CD4-positive, alpha-beta memory T cell (primary cell): ENCODE data around the gene LPAR3. TPM values are rescaled to one million over a fixed set of nuclear protein-coding genes. Genes with fewer than 3 reads are reported as not detected.
A peak's percentile ranks its signal among the peaks of the same experiment; 100 is the strongest.

Experiments used
- CTCF ChIA-PET: fragments of 350-600 bp; sonication (Branson Sonifier 250); formaldehyde crosslinking; loops from one replicate; lab custom pipeline; 2021; ENCODE audit warnings: inconsistent platforms; ENCODE audit not compliant: partially characterized antibody; lab: Charles Lee
- POLR2A ChIA-PET: fragments of 350-600 bp; sonication (Branson Sonifier 250); formaldehyde crosslinking; loops from one replicate; lab custom pipeline; 2021; ENCODE audit not compliant: partially characterized antibody; lab: Charles Lee
- DNase-seq, 5 donors: peaks; one replicate each; pipeline versions ENCODE4 v3.0.0 to v3.0.0-alpha.2; 2020 to 2022; ENCODE audit warnings: mixed read lengths in 1 of 5
- H3K27ac ChIP-seq: one replicate; pipeline ENCODE4 v1.7.0; 2013; ENCODE audit warnings: low read depth, low read length
- H3K27me3 ChIP-seq: 2 replicates; pipeline ENCODE4 v1.7.0; 2013; ENCODE audit warnings: mild to moderate bottlenecking, low read length, moderate library complexity; ENCODE audit not compliant: insufficient read depth
- H3K36me3 ChIP-seq: 2 replicates; pipeline ENCODE4 v1.7.0; 2013; ENCODE audit warnings: mild to moderate bottlenecking, low read length, moderate library complexity; ENCODE audit not compliant: insufficient read depth
- H3K4me1 ChIP-seq: 2 replicates; pipeline ENCODE4 v1.7.0; 2013; ENCODE audit warnings: mild to moderate bottlenecking, low read length, moderate library complexity; ENCODE audit not compliant: insufficient read depth
- H3K4me3 ChIP-seq, 2 donors: one replicate each; pipeline ENCODE4 v1.7.0; 2013; ENCODE audit warnings: low read length in 2 of 2, mild to moderate bottlenecking in 1 of 2
- H3K9me3 ChIP-seq, 2 donors: one replicate each; pipeline ENCODE4 v1.7.0; 2013; ENCODE audit warnings: low read length in 2 of 2, control low read depth in 1 of 2; ENCODE audit not compliant: control insufficient read depth in 1 of 2
- H3K27ac Mint-ChIP-seq, 7 donors: one replicate each; pipeline ENCODE4 v1.8.0; 2020 to 2021; ENCODE audit warnings: mixed read lengths in 7 of 7, mild to moderate bottlenecking in 6 of 7, inconsistent platforms in 3 of 7, moderate library complexity in 3 of 7
- H3K27me3 Mint-ChIP-seq, 2 donors: one replicate each; pipeline ENCODE4 v1.8.0; 2020 to 2021; ENCODE audit warnings: mixed read lengths in 2 of 2
- H3K36me3 Mint-ChIP-seq, 2 donors: one replicate each; pipeline ENCODE4 v1.8.0; 2020 to 2021; ENCODE audit warnings: mixed read lengths in 2 of 2, inconsistent platforms in 1 of 2, mild to moderate bottlenecking in 1 of 2
- H3K4me1 Mint-ChIP-seq, 4 donors: one replicate each; pipeline ENCODE4 v1.8.0; 2020 to 2021; ENCODE audit warnings: mixed read lengths in 4 of 4, mild to moderate bottlenecking in 1 of 4
- H3K4me3 Mint-ChIP-seq, 8 donors: one replicate each; pipeline ENCODE4 v1.8.0; 2020 to 2021; ENCODE audit warnings: mixed read lengths in 8 of 8, mild to moderate bottlenecking in 7 of 8, moderate library complexity in 6 of 8, inconsistent platforms in 3 of 8
- H3K9me3 Mint-ChIP-seq, 8 donors: one replicate each; pipeline ENCODE4 v1.8.0; 2020 to 2021; ENCODE audit warnings: mixed read lengths in 8 of 8, mild to moderate bottlenecking in 5 of 8, inconsistent platforms in 3 of 8, moderate library complexity in 1 of 8
- intact Hi-C: fragments of 100-400 bp; cut with micrococcal nuclease; formaldehyde crosslinking; loops from one replicate; pipeline ENCODE4 v1.15.1; 2023
- polyA plus RNA-seq, 2 donors: library from polyadenylated mRNA; unstranded; fragments of 300-500 nt; fragmentation: Illumina TruSeq; gene quantifications; one replicate each; pipeline ENCODE4 v1.2.3, GENCODE V29; 2021
- total RNA-seq, 2 experiments: library from RNA; stranded (reverse); gene quantifications; one replicate each; pipeline ENCODE4 v1.2.3, GENCODE V29; 2021

LPAR3 gene
- total and polyA plus RNA-seq, 4 experiments from 2014 or later, result 2.4 to 4.1 (median 3.1) TPM

GRCh38 chr1:84795966-84796600, 96.9 kb downstream of the LPAR3 start:
- CTCF ChIA-PET, result interaction anchor here (2.3 kb wide), 1 partner anchor 14 kb away, joined by 12 read pairs; no protein-coding TSS in a partner anchor
- no peaks in the 10 kb centered on the region for H3K4me1 ChIP-seq

DNA sequence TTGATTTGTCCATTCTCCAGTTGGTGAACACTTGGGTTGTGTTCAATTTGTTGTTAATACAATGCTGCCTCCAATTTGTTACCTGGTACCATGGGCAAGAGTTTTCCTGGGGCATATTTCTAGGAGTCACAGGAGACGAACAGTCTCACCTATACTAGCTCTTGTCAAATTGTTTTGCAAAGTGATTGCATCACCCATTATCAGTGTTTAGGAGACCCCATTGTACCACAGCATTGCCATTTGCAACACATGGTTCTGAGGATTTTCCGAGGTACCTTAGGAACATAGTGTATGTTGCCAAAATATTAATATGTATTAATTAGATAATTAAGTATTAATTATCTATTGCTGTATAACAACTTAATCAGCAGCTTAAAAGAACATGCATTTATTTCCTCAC, 97.8 kb downstream of the LPAR3 start:
- Histone ChIP-seq H3K27ac (no peak overlapping the region), H3K9me3 (no peaks in the 10 kb centered on the region), H3K27me3 (no peaks in the 10 kb centered on the region), H3K4me1 (no peaks in the 10 kb centered on the region), H3K36me3 (no peaks in the 10 kb centered on the region), H3K4me3 (no peak overlapping the region)
- ChIA-PET POLR2A (no interaction called here), CTCF (interaction anchor here (2.3 kb wide), 1 partner anchor 13 kb away, joined by 12 read pairs; no protein-coding TSS in a partner anchor)
- no peak for DNase-seq
- Mint-ChIP-seq H3K27me3 (peaks cover 0 to 4% of the 10 kb centered on the region in 2 donors), H3K36me3 (peaks cover 0 to 3% of the 10 kb centered on the region in 2 donors), H3K4me1 (no peaks in the 10 kb centered on the region), H3K4me3 (no peak overlapping the region), H3K9me3 (peaks cover 0 to 12% (median 5%) of the 10 kb centered on the region in 8 donors), H3K27ac (no peak overlapping the region)
- intact Hi-C loops, result no loop called here

More at GRCh38 chr1:84795966-84796600, 96.9 kb downstream of the LPAR3 start:
- no peak overlapping the region for H3K27ac Mint-ChIP-seq
- H3K36me3 Mint-ChIP-seq, result peaks cover 0 to 3% of the 10 kb centered on the region in 2 donors
- H3K9me3 Mint-ChIP-seq, result peaks cover 0 to 12% (median 5%) of the 10 kb centered on the region in 8 donors
- Histone ChIP-seq H3K36me3 (no peaks in the 10 kb centered on the region), H3K27me3 (no peaks in the 10 kb centered on the region), H3K4me3 (no peak overlapping the region), H3K27ac (no peak overlapping the region), H3K9me3 (no peaks in the 10 kb centered on the region)
- peaks cover 0 to 6% of the 10 kb centered on the region in 2 donors for H3K27me3 Mint-ChIP-seq
- no peak for DNase-seq
- no peak overlapping the region for H3K4me3 Mint-ChIP-seq
- intact Hi-C loops, result no loop called here
- H3K4me1 Mint-ChIP-seq, result no peaks in the 10 kb centered on the region
- POLR2A ChIA-PET, result no interaction called here

DNA sequence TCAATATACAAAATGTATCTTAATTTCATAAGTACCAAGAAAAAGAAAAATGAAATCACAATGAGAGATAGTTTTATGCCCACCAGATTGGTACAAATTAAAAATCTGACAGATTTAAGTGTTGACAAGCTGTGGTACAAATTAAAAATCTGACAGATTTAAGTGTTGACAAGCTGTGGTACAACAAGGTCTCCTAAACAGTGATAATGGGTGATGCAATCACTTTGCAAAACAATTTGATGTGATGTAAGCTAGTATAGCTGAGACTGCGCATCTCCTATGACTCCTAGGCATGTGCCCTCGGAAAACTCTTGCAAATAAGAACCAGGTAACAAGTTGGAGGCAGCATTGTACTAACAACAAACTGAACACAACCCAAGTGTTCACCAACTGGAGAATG, 100.6 kb downstream of the LPAR3 start:
- CTCF ChIA-PET, result interaction anchor here (1.2 to 2.4 kb wide), 3 partner anchors 10 to 20 kb away, joined by 3 to 19 read pairs (median 4); no protein-coding TSS in a partner anchor
- H3K36me3 ChIP-seq, result no peaks in the 10 kb centered on the region
- H3K4me1 ChIP-seq, result no peaks in the 10 kb centered on the region
- POLR2A ChIA-PET, result no interaction called here
- no peaks in the 10 kb centered on the region for H3K4me1 Mint-ChIP-seq
- no peak overlapping the region for H3K27ac ChIP-seq
- no peak for DNase-seq
- no peaks in the 10 kb centered on the region for H3K27me3 ChIP-seq
- H3K9me3 ChIP-seq, result no peaks in the 10 kb centered on the region
- peaks cover 0 to 3% of the 10 kb centered on the region in 2 donors for H3K36me3 Mint-ChIP-seq
- no peak overlapping the region for H3K4me3 Mint-ChIP-seq
- intact Hi-C loops, result no loop called here
- peaks cover 4 to 9% of the 10 kb centered on the region in 2 donors for H3K27me3 Mint-ChIP-seq
- H3K4me3 ChIP-seq, result no peak overlapping the region
- peaks cover 0 to 15% (median 7%) of the 10 kb centered on the region in 8 donors for H3K9me3 Mint-ChIP-seq
- H3K27ac Mint-ChIP-seq, result no peak overlapping the region

DNA sequence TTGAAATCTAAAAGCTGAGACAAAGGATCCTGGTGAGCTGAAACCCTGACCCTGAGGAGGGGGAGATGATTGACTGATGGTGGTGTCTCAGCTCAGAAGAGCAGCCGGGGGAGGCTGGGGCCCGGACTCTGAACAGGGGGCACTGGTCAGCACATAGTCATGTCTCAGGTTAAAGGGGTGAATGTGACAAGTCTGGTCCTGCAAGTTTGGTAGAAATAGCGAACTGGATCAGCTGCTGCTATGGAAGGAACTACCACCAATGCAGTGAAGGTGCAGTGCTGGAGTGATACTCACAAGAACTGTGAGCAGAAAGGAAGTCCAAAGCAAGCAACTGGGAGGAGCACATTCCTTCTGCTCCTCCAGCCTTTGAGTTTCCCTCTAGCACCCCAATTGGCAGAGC, 104.0 kb downstream of the LPAR3 start:
- Histone ChIP-seq H3K9me3 (no peaks in the 10 kb centered on the region), H3K4me1 (no peaks in the 10 kb centered on the region), H3K36me3 (no peaks in the 10 kb centered on the region), H3K27ac (no peak overlapping the region), H3K4me3 (no peak overlapping the region), H3K27me3 (no peaks in the 10 kb centered on the region)
- H3K4me1 Mint-ChIP-seq, result no peaks in the 10 kb centered on the region
- ChIA-PET POLR2A (no interaction called here), CTCF (interaction anchor here (1.2 to 2.1 kb wide), 3 partner anchors 12 to 17 kb away, joined by 3 to 6 read pairs (median 4); no protein-coding TSS in a partner anchor)
- H3K36me3 Mint-ChIP-seq, result peaks cover 0 to 3% of the 10 kb centered on the region in 2 donors
- H3K4me3 Mint-ChIP-seq, result no peak overlapping the region
- H3K27me3 Mint-ChIP-seq, result peaks cover 4 to 9% of the 10 kb centered on the region in 2 donors
- H3K27ac Mint-ChIP-seq, result no peak overlapping the region
- H3K9me3 Mint-ChIP-seq, result peaks cover 0 to 16% (median 8%) of the 10 kb centered on the region in 8 donors
- intact Hi-C loops, result loop anchor here (10.0 kb wide), 1 partner anchor 486 kb away; the partner anchor contains the start of gene BCL10
- no peak for DNase-seq

DNA sequence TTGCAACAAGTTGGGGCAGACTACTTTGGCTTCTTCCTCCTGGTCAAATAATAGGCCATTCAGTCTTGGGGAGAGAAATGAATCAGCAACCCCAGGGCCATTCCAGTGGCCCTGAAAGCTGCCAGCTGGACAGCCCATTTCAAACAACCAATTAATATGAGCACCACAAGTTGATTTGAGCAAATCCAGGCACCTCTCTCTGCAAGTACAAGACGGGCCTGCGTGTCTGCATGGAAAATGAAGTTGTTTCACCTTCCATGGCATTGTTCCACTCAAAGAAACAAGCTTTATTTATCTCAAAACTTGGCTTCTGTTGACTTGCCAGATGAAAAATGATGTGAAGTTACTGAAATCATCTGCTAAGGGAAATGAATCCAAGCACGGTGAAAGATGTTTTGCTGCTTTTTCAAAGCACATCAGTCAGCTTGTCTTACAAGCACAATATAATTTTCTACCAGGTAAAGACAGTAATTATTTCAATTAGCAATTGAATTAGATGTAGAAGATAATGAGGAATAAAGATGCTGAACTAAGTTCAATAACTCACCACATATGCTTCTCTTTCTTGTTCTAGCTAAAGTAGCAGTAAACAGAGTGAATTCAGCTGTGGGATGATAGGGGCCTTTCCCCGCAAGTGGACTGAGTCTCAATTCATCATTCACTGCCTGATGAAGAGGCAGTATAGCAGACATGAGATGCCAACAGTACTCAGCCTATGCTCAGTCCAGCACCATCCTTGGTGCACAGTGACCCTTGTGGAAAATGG, 107.6 kb downstream of the LPAR3 start:
- Mint-ChIP-seq H3K27me3 (peaks cover 4 to 9% of the 10 kb centered on the region in 2 donors), H3K36me3 (no peaks in the 10 kb centered on the region), H3K4me1 (peaks cover 5 to 18% (median 11%) of the 10 kb centered on the region in 4 donors), H3K27ac (peak overlapping the region in 1 of 7 donors; percentile 55), H3K9me3 (peaks cover 0 to 8% (median 3%) of the 10 kb centered on the region in 8 donors), H3K4me3 (no peak overlapping the region)
- ChIA-PET POLR2A (no interaction called here), CTCF (interaction anchor here (1.0 to 5.1 kb wide), 5 partner anchors 8 to 32 kb away, joined by 3 to 56 read pairs (median 3); no protein-coding TSS in a partner anchor)
- H3K27me3 ChIP-seq, result no peaks in the 10 kb centered on the region
- H3K27ac ChIP-seq, result no peak overlapping the region
- H3K4me1 ChIP-seq, result no peaks in the 10 kb centered on the region
- DNase-seq, result no peak
- no peaks in the 10 kb centered on the region for H3K9me3 ChIP-seq
- intact Hi-C loops, result loop anchor here (10.0 kb wide), 1 partner anchor 489 kb away; the partner anchor contains the start of gene BCL10
- no peaks in the 10 kb centered on the region for H3K36me3 ChIP-seq
- no peak overlapping the region for H3K4me3 ChIP-seq

GRCh38 chr1:84782881-84783280, 110.1 kb downstream of the LPAR3 start:
- H3K27me3 ChIP-seq, result no peaks in the 10 kb centered on the region
- no peak overlapping the region for H3K27ac ChIP-seq
- H3K4me3 ChIP-seq, result no peak overlapping the region
- Mint-ChIP-seq H3K36me3 (no peaks in the 10 kb centered on the region), H3K4me3 (peak overlapping the region in 4 of 8 donors; percentile 88 to 93 (median 90)), H3K27me3 (peaks cover 0 to 2% of the 10 kb centered on the region in 2 donors), H3K27ac (peak overlapping the region in 1 of 7 donors; percentile 28), H3K4me1 (peaks cover 8 to 32% (median 22%) of the 10 kb centered on the region in 4 donors), H3K9me3 (peaks cover 0 to 5% (median 2%) of the 10 kb centered on the region in 8 donors)
- no peaks in the 10 kb centered on the region for H3K36me3 ChIP-seq
- no peaks in the 10 kb centered on the region for H3K9me3 ChIP-seq
- H3K4me1 ChIP-seq, result peaks cover 9% of the 10 kb centered on the region
- POLR2A ChIA-PET, result interaction anchor here (1.5 kb wide), 1 partner anchor 11 kb away, joined by 3 read pairs; no protein-coding TSS in a partner anchor
- no peak for DNase-seq
- intact Hi-C loops, result loop anchor here (1.0 to 10.0 kb wide), 3 partner anchors 79 to 492 kb away; partner anchors contain the start of gene BCL10
- CTCF ChIA-PET, result interaction anchor here (0.6 to 5.1 kb wide), 31 partner anchors 10 to 854 kb away, joined by 3 to 56 read pairs (median 5); partner anchors contain the start of gene PRKACB
